ENCODE results near the gene LRPPRC. TPM values are rescaled to one million over a fixed set of nuclear protein-coding genes. Genes with fewer than 3 reads are reported as not detected.

The LRPPRC gene
- total RNA-seq, 2 experiments from 2014 or later = 170 to 175 TPM

- Mint-ChIP-seq H3K4me1 (ENCODE audit: low read depth) (no peaks in the 10 kb centered on the region), H3K27me3 (ENCODE audit: low read depth) (no peaks in the 10 kb centered on the region), H3K9me3 (no peaks in the 10 kb centered on the region), H3K36me3 (ENCODE audit: low read depth) (peaks cover 31% of the 10 kb centered on the region), H3K4me3 (no peak overlapping the region), H3K27ac (no peak overlapping the region)
- no peak for DNase-seq
- CTCF ChIA-PET = no interaction called here
- intact Hi-C loops (cut with micrococcal nuclease) = no loop called here
Observed at GRCh38 chr2:43960921-43961320, 34.9 kb downstream of the LRPPRC start.

- Mint-ChIP-seq H3K27me3 (ENCODE audit: low read depth) (no peaks in the 10 kb centered on the region), H3K27ac (no peak overlapping the region), H3K36me3 (ENCODE audit: low read depth) (peaks cover 33% of the 10 kb centered on the region), H3K9me3 (no peaks in the 10 kb centered on the region), H3K4me3 (no peak overlapping the region), H3K4me1 (ENCODE audit: low read depth) (no peaks in the 10 kb centered on the region)
- CTCF ChIA-PET = no interaction called here
- intact Hi-C loops (cut with micrococcal nuclease) = no loop called here
- DNase-seq = no peak
Observed at GRCh38 chr2:43958397-43959275, 37.2 kb downstream of the LRPPRC start.

- intact Hi-C loops (cut with micrococcal nuclease) = no loop called here
- Mint-ChIP-seq H3K27me3 (ENCODE audit: low read depth) (no peaks in the 10 kb centered on the region), H3K27ac (no peak overlapping the region), H3K36me3 (ENCODE audit: low read depth) (peaks cover 36% of the 10 kb centered on the region), H3K4me1 (ENCODE audit: low read depth) (no peaks in the 10 kb centered on the region), H3K9me3 (no peaks in the 10 kb centered on the region), H3K4me3 (no peak overlapping the region)
- CTCF ChIA-PET = interaction anchor here (1.0 to 1.3 kb wide), 3 partner anchors 14 to 29 kb away, joined by 3 to 5 read pairs (median 3); no protein-coding TSS in a partner anchor
- peak; percentile 8 for DNase-seq
Observed at GRCh38 chr2:43950383-43951008, 45.3 kb downstream of the LRPPRC start.

GRCh38 chr2:43948370-43948769 lies 47.4 kb downstream of the LRPPRC start:
- CTCF ChIA-PET = interaction anchor here (0.6 to 1.5 kb wide), 2 partner anchors 56 to 371 kb away, joined by 3 read pairs; no protein-coding TSS in a partner anchor
- Mint-ChIP-seq H3K27me3 (ENCODE audit: low read depth) (no peaks in the 10 kb centered on the region), H3K27ac (no peak overlapping the region), H3K4me3 (no peak overlapping the region), H3K4me1 (ENCODE audit: low read depth) (no peaks in the 10 kb centered on the region), H3K36me3 (ENCODE audit: low read depth) (peaks cover 38% of the 10 kb centered on the region), H3K9me3 (no peaks in the 10 kb centered on the region)
- no peak for DNase-seq
- intact Hi-C loops (cut with micrococcal nuclease) = no loop called here

GRCh38 chr2:43946685-43947084 lies 49.1 kb downstream of the LRPPRC start:
- Mint-ChIP-seq H3K4me1 (ENCODE audit: low read depth) (no peaks in the 10 kb centered on the region), H3K27me3 (ENCODE audit: low read depth) (no peaks in the 10 kb centered on the region), H3K4me3 (no peak overlapping the region), H3K36me3 (ENCODE audit: low read depth) (peaks cover 37% of the 10 kb centered on the region), H3K9me3 (no peaks in the 10 kb centered on the region), H3K27ac (no peak overlapping the region)
- intact Hi-C loops (cut with micrococcal nuclease) = no loop called here
- CTCF ChIA-PET = no interaction called here
- DNase-seq = no peak

- Mint-ChIP-seq H3K4me3 (no peak overlapping the region), H3K36me3 (ENCODE audit: low read depth) (peaks cover 35% of the 10 kb centered on the region), H3K27me3 (ENCODE audit: low read depth) (no peaks in the 10 kb centered on the region), H3K27ac (peak overlapping the region; percentile 18), H3K4me1 (ENCODE audit: low read depth) (no peaks in the 10 kb centered on the region), H3K9me3 (no peaks in the 10 kb centered on the region)
- DNase-seq = no peak
- intact Hi-C loops (cut with micrococcal nuclease) = no loop called here
- CTCF ChIA-PET = no interaction called here
Observed at GRCh38 chr2:43945439-43945838, 50.4 kb downstream of the LRPPRC start.

- CTCF ChIA-PET = no interaction called here
Observed at GRCh38 chr2:43944915-43945314, 50.9 kb downstream of the LRPPRC start.

GRCh38 chr2:43943809-43944452 lies 51.9 kb downstream of the LRPPRC start:
- no peak for DNase-seq
- H3K27ac Mint-ChIP-seq = no peak overlapping the region
- intact Hi-C loops (cut with micrococcal nuclease) = no loop called here
- no peaks in the 10 kb centered on the region for H3K27me3 Mint-ChIP-seq (ENCODE audit: low read depth)
- no peaks in the 10 kb centered on the region for H3K9me3 Mint-ChIP-seq
- no peak overlapping the region for H3K4me3 Mint-ChIP-seq
- H3K36me3 Mint-ChIP-seq (ENCODE audit: low read depth) = peaks cover 32% of the 10 kb centered on the region
- CTCF ChIA-PET = no interaction called here
- no peaks in the 10 kb centered on the region for H3K4me1 Mint-ChIP-seq (ENCODE audit: low read depth)

More at GRCh38 chr2:43944915-43945314, 50.9 kb downstream of the LRPPRC start:
- Mint-ChIP-seq H3K36me3 (ENCODE audit: low read depth) (peaks cover 35% of the 10 kb centered on the region), H3K9me3 (no peaks in the 10 kb centered on the region), H3K27me3 (ENCODE audit: low read depth) (no peaks in the 10 kb centered on the region), H3K4me1 (ENCODE audit: low read depth) (no peaks in the 10 kb centered on the region), H3K4me3 (no peak overlapping the region), H3K27ac (no peak overlapping the region)
- intact Hi-C loops (cut with micrococcal nuclease) = no loop called here
- no peak for DNase-seq

- DNase-seq = no peak
- Mint-ChIP-seq H3K4me1 (ENCODE audit: low read depth) (no peaks in the 10 kb centered on the region), H3K27me3 (ENCODE audit: low read depth) (no peaks in the 10 kb centered on the region), H3K4me3 (no peak overlapping the region), H3K9me3 (no peaks in the 10 kb centered on the region), H3K27ac (no peak overlapping the region), H3K36me3 (ENCODE audit: low read depth) (peaks cover 34% of the 10 kb centered on the region)
- CTCF ChIA-PET = no interaction called here
- intact Hi-C loops (cut with micrococcal nuclease) = no loop called here
Observed at GRCh38 chr2:43943323-43943722, 52.5 kb downstream of the LRPPRC start.

GRCh38 chr2:43942881-43943280 lies 52.9 kb downstream of the LRPPRC start:
- H3K36me3 Mint-ChIP-seq (ENCODE audit: low read depth) = peaks cover 35% of the 10 kb centered on the region

GRCh38 chr2:43941966-43942365 lies 53.8 kb downstream of the LRPPRC start:
- CTCF ChIA-PET = interaction anchor here (0.6 to 0.7 kb wide), 2 partner anchors 64 to 142 kb away, joined by 3 read pairs; no protein-coding TSS in a partner anchor

More at GRCh38 chr2:43942881-43943280, 52.9 kb downstream of the LRPPRC start:
- Mint-ChIP-seq H3K27me3 (ENCODE audit: low read depth) (no peaks in the 10 kb centered on the region), H3K27ac (no peak overlapping the region), H3K4me1 (ENCODE audit: low read depth) (no peaks in the 10 kb centered on the region), H3K9me3 (no peaks in the 10 kb centered on the region), H3K4me3 (no peak overlapping the region)
- intact Hi-C loops (cut with micrococcal nuclease) = no loop called here
- CTCF ChIA-PET = no interaction called here
- DNase-seq = no peak

GRCh38 chr2:43941359-43941758 lies 54.4 kb downstream of the LRPPRC start:
- intact Hi-C loops (cut with micrococcal nuclease) = no loop called here
- CTCF ChIA-PET = interaction anchor here (0.6 to 1.0 kb wide), 4 partner anchors 9 to 142 kb away, joined by 3 read pairs; no protein-coding TSS in a partner anchor
- H3K27me3 Mint-ChIP-seq (ENCODE audit: low read depth) = no peaks in the 10 kb centered on the region
- H3K27ac Mint-ChIP-seq = no peak overlapping the region
- H3K4me1 Mint-ChIP-seq (ENCODE audit: low read depth) = peaks cover 4% of the 10 kb centered on the region
- DNase-seq = no peak
- H3K9me3 Mint-ChIP-seq = no peaks in the 10 kb centered on the region
- H3K4me3 Mint-ChIP-seq = no peak overlapping the region
- H3K36me3 Mint-ChIP-seq (ENCODE audit: low read depth) = peaks cover 29% of the 10 kb centered on the region

More at GRCh38 chr2:43941966-43942365, 53.8 kb downstream of the LRPPRC start:
- intact Hi-C loops (cut with micrococcal nuclease) = no loop called here
- no peak overlapping the region for H3K4me3 Mint-ChIP-seq
- H3K4me1 Mint-ChIP-seq (ENCODE audit: low read depth) = peaks cover under 1% of the 10 kb centered on the region
- H3K27me3 Mint-ChIP-seq (ENCODE audit: low read depth) = no peaks in the 10 kb centered on the region
- peaks cover 29% of the 10 kb centered on the region for H3K36me3 Mint-ChIP-seq (ENCODE audit: low read depth)
- H3K27ac Mint-ChIP-seq = no peak overlapping the region
- DNase-seq = no peak
- H3K9me3 Mint-ChIP-seq = no peaks in the 10 kb centered on the region

Measured in activated naive CD4-positive, alpha-beta T cell treated with anti-CD3 and anti-CD28 coated beads for 36 hours (primary cell).